ENCODE results near the gene CNOT3.
"Not testable (repeated sequence)": the region's sequence is repeated elsewhere in the genome, so short reads cannot be mapped to it uniquely, and the experiment has no call there.

CNOT3 gene

DNA sequence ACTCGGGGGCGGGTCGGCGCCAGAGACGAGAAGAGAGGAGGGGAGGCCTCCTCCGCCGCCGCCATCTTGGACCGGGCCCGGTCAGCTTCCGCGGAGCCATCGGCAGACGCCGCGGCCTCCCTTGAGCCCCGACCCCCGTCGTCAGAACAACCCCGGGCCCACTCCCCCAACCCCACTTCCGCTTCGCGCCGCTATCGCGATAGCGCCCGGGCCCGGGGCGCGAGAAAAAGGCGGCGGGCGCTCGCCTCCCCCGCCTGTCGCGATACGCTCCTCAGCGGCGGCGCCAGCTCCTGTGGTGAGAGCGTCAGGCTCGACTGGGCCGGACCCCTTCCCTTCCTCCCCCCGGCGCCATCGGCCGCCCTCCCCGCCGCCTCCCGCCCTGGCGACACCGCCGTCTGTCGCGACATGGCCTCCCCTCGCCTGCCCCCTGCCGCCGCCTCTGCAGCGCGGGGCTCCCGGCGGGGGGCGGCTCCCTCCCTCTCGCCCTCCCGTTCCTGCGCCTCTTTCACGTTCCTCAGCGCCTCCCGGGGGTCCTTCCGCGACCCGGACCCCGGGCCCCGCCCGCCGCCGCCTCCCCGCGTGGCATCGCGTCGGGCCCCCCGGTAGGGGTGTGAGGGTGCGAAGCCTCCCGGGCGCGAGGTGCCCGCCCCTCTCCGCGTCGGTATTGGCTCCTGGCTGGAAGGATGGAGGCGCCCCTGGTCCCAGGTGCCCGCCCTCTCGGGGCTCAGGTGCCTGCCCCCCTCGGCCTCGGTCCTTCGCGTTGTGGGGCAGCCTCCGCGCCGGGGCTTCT lies at the start of gene CNOT3:
Gene CNOT3 (plus strand): TSS at position 64 of the 790 bp plus-strand sequence. CDS start 5,217 bp downstream, outside the sequence.
- Histone ChIP-seq H3K9me2 (replicated peaks; ENCODE audit: insufficient read depth, low read length) (no peaks in the 10 kb centered on the region), H2AFZ (ENCODE audit: low read length) (peak within 1 kb of the TSS; percentile 75), H3K27ac (ENCODE audit: low read length) (peak within 1 kb of the TSS; percentile 60; the same call in 1 of the 2 replicates), H3K27me3 (replicated peaks; ENCODE audit: insufficient read depth, low read length) (no peaks in the 10 kb centered on the region), H3K79me2 (ENCODE audit: low read length) (peaks cover 53% of the 10 kb centered on the region), H3F3A (ENCODE audit: insufficient read depth, low read length) (no peaks in the 10 kb centered on the region), H3K4me3 (ENCODE audit: low read length) (peak within 1 kb of the TSS; percentile 80), H3K4me2 (ENCODE audit: low read depth, low read length) (peak within 1 kb of the TSS; percentile 86), H4K20me1 (ENCODE audit: insufficient read depth, low read length) (peaks cover 10% of the 10 kb centered on the region; the same call in 1 of the 2 replicates), H3K9me3 (replicated peaks; ENCODE audit: insufficient read depth, low read length) (no peaks in the 10 kb centered on the region), H3K9ac (ENCODE audit: low read length) (peak within 1 kb of the TSS; percentile 99), H3K4me1 (ENCODE audit: low read length) (peaks cover 10% of the 10 kb centered on the region), H3K36me3 (replicated peaks; ENCODE audit: insufficient read depth, low read length) (no peaks in the 10 kb centered on the region)
- TF ChIP-seq, protein P1, sequence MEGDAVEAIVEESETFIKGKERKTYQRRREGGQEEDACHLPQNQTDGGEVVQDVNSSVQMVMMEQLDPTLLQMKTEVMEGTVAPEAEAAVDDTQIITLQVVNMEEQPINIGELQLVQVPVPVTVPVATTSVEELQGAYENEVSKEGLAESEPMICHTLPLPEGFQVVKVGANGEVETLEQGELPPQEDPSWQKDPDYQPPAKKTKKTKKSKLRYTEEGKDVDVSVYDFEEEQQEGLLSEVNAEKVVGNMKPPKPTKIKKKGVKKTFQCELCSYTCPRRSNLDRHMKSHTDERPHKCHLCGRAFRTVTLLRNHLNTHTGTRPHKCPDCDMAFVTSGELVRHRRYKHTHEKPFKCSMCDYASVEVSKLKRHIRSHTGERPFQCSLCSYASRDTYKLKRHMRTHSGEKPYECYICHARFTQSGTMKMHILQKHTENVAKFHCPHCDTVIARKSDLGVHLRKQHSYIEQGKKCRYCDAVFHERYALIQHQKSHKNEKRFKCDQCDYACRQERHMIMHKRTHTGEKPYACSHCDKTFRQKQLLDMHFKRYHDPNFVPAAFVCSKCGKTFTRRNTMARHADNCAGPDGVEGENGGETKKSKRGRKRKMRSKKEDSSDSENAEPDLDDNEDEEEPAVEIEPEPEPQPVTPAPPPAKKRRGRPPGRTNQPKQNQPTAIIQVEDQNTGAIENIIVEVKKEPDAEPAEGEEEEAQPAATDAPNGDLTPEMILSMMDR (IDR thresholded peaks at IDR 0.05; ENCODE audit: low read length): peak; percentile 13; the same call in 1 of the 2 replicates
- TF ChIP-seq EZH2 (optimal IDR thresholded peaks at IDR 0.05; ENCODE audit: low read depth, low read length) (no peak), EZH2phosphoT487 (IDR thresholded peaks at IDR 0.05; ENCODE audit: low read length) (no peak)
- peak; percentile 29 for DNase-seq

DNA sequence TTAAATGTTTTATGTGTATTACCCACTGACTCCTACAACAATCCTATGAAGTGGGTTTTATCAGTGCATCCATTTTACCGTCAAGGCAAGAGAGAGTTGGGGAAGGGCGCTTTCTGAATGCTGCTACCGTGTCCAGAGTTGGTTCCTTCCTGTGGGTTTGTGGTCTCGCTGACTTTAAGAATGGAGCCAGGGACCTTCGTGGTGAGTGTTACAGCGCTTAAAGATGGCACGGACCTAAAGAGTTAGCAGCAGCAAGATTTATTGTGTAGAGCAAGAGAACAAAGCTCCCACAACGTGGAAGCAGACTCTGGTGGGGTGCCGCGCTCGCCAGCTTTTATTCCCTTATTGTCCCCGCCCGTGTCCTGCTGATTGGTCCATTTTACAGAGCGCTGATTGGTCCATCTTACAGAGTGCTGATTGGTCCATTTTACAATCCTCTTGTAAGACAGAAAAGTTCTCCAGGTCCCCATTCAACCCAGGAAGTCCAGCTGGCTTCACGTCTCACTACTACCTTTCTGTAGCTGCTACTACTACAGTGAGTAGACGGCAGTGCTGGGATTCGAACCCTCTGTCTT lies 43.0 kb upstream of the CNOT3 start:
- Histone ChIP-seq H2AFZ (ENCODE audit: low read length) (no peak overlapping the region), H3K27ac (ENCODE audit: low read length) (no peak overlapping the region), H3K4me1 (ENCODE audit: low read length) (no peaks in the 10 kb centered on the region), H3K9ac (ENCODE audit: low read length) (no peak overlapping the region), H4K20me1 (ENCODE audit: insufficient read depth, low read length) (no peaks in the 10 kb centered on the region), H3K4me3 (ENCODE audit: low read length) (no peak overlapping the region), H3F3A (ENCODE audit: insufficient read depth, low read length) (no peaks in the 10 kb centered on the region), H3K36me3 (replicated peaks; ENCODE audit: insufficient read depth, low read length) (no peaks in the 10 kb centered on the region), H3K9me3 (replicated peaks; ENCODE audit: insufficient read depth, low read length) (no peaks in the 10 kb centered on the region), H3K27me3 (replicated peaks; ENCODE audit: insufficient read depth, low read length) (peaks cover 21% of the 10 kb centered on the region), H3K9me2 (replicated peaks; ENCODE audit: insufficient read depth, low read length) (no peaks in the 10 kb centered on the region), H3K79me2 (ENCODE audit: low read length) (no peaks in the 10 kb centered on the region), H3K4me2 (ENCODE audit: low read depth, low read length) (no peak overlapping the region)
- no peak for DNase-seq
- TF ChIP-seq EZH2 (optimal IDR thresholded peaks at IDR 0.05; ENCODE audit: low read depth, low read length): no peak
- TF ChIP-seq, protein P1 (IDR thresholded peaks at IDR 0.05; ENCODE audit: low read length): no peak
- no peak for TF ChIP-seq EZH2phosphoT487 (IDR thresholded peaks at IDR 0.05; ENCODE audit: low read length)

DNA sequence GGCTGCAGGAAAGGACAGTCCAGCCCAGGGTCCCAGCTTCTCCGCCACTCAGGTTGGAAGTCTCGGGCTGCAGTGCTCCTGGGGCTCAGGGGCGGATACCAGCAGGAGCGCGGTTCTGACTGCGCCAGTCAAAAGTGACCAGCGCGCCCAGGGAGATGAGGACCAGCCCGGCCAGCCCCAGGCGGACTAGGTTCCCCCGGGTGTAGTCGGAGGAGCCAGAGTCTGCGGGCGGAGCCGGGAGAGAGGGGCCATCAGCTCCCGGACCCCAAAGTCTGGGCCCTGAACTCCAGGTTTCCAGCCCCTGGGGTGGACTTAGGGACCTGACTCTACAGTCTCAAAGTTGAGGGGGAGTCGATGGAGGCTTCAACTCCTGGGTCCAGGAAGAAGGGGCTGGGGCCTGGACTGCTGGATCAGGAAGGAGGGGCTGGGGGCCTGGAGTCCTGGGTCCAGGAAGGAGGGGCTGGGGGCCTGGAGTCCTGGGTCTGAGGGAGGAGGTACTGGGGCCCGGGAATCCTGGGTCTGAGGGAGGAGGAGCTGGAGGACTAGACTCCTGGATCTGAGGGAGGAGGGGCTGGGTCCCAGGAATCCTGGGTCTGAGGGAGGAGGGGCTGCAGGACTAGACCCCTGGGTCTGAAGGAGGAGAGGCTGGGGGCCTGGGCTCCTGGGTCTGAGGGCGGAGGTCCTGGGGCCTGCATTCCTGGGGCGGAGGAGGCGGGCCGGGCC lies 42.3 kb upstream of the CNOT3 start:
- no peak for DNase-seq
- no peaks in the 10 kb centered on the region for H3K4me1 ChIP-seq (ENCODE audit: low read length)
- H3K9me3 ChIP-seq (replicated peaks; ENCODE audit: insufficient read depth, low read length): no peaks in the 10 kb centered on the region
- peaks cover 24% of the 10 kb centered on the region for H3K27me3 ChIP-seq (replicated peaks; ENCODE audit: insufficient read depth, low read length)
- H3K79me2 ChIP-seq (ENCODE audit: low read length): no peaks in the 10 kb centered on the region
- H3K4me3 ChIP-seq (ENCODE audit: low read length): no peak overlapping the region
- H3K27ac ChIP-seq (ENCODE audit: low read length): no peak overlapping the region
- H3K36me3 ChIP-seq (replicated peaks; ENCODE audit: insufficient read depth, low read length): no peaks in the 10 kb centered on the region
- H3K4me2 ChIP-seq (ENCODE audit: low read depth, low read length): no peak overlapping the region
- no peak overlapping the region for H3K9ac ChIP-seq (ENCODE audit: low read length)
- H4K20me1 ChIP-seq (ENCODE audit: insufficient read depth, low read length): no peaks in the 10 kb centered on the region
- no peaks in the 10 kb centered on the region for H3K9me2 ChIP-seq (replicated peaks; ENCODE audit: insufficient read depth, low read length)
- TF ChIP-seq EZH2phosphoT487 (IDR thresholded peaks at IDR 0.05; ENCODE audit: low read length) (no peak), EZH2 (optimal IDR thresholded peaks at IDR 0.05; ENCODE audit: low read depth, low read length) (no peak)
- TF ChIP-seq, protein P1 (IDR thresholded peaks at IDR 0.05; ENCODE audit: low read length): no peak
- H2AFZ ChIP-seq (ENCODE audit: low read length): no peak overlapping the region
- no peaks in the 10 kb centered on the region for H3F3A ChIP-seq (ENCODE audit: insufficient read depth, low read length)

DNA sequence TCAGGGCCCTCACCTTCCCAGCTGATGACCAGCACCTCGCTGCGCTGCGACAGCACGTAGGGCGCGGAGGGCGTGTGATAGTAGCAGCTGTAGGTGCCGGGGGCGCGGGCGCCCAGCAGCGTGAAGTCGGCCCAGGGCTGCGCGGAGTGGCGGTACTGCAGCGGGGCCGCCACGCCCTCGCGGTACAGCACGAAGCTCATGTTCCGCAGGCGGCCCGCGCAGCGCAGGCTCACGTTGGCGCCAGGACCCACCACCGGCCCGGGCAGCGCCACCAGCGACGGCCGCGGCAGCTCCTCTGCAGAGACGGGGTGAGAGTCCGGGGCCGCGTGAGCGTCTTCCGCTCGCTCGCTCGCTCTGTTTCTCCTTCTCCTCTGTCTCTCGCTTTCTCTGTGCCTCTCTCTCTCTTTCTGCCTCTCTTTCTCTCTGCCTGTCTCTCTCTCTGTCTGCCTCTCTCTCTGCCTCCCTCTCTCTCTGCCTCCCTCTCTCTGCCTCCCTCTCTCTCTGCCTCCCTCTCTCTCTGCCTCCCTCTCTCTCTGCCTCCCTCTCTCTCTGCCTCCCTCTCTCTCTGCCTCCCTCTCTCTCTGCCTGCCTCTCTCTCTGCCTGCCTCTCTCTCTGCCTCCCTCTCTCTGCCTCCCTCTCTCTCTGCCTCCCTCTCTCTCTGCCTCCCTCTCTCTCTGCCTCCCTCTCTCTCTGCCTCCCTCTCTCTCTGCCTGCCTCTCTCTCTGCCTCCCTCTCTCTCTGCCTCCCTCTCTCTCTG lies 41.5 kb upstream of the CNOT3 start:
- H3K9me2 ChIP-seq (replicated peaks; ENCODE audit: insufficient read depth, low read length); H3K9me3 ChIP-seq (replicated peaks; ENCODE audit: insufficient read depth, low read length); H3K4me3 ChIP-seq (ENCODE audit: low read length); H3K4me2 ChIP-seq (ENCODE audit: low read depth, low read length); H2AFZ ChIP-seq (ENCODE audit: low read length); H3F3A ChIP-seq (ENCODE audit: insufficient read depth, low read length); DNase-seq; H3K36me3 ChIP-seq (replicated peaks; ENCODE audit: insufficient read depth, low read length); H3K9ac ChIP-seq (ENCODE audit: low read length); H3K79me2 ChIP-seq (ENCODE audit: low read length); H4K20me1 ChIP-seq (ENCODE audit: insufficient read depth, low read length); H3K27ac ChIP-seq (ENCODE audit: low read length); H3K4me1 ChIP-seq (ENCODE audit: low read length): not testable (repeated sequence)
- peaks cover 25% of the 10 kb centered on the region for H3K27me3 ChIP-seq (replicated peaks; ENCODE audit: insufficient read depth, low read length)
